Epithelial cell of prostate (primary cell): Measurements from ENCODE around the gene TNNI2.
"Not testable (repeated sequence)": the region's sequence is repeated elsewhere in the genome, so short reads cannot be mapped to it uniquely, and the experiment has no call there.

ENCODE experiments used
- DNase-seq: peaks from one replicate; pipeline ENCODE4 v3.0.0-alpha.2; 2011; ENCODE audit warnings: low read depth, low spot score
- H3K27ac ChIP-seq: fragments of 450-650 bp; 2 replicates; pipeline ENCODE4 v1.5.1; 2017; ENCODE audit warnings: mild to moderate bottlenecking

TNNI2 gene

DNA sequence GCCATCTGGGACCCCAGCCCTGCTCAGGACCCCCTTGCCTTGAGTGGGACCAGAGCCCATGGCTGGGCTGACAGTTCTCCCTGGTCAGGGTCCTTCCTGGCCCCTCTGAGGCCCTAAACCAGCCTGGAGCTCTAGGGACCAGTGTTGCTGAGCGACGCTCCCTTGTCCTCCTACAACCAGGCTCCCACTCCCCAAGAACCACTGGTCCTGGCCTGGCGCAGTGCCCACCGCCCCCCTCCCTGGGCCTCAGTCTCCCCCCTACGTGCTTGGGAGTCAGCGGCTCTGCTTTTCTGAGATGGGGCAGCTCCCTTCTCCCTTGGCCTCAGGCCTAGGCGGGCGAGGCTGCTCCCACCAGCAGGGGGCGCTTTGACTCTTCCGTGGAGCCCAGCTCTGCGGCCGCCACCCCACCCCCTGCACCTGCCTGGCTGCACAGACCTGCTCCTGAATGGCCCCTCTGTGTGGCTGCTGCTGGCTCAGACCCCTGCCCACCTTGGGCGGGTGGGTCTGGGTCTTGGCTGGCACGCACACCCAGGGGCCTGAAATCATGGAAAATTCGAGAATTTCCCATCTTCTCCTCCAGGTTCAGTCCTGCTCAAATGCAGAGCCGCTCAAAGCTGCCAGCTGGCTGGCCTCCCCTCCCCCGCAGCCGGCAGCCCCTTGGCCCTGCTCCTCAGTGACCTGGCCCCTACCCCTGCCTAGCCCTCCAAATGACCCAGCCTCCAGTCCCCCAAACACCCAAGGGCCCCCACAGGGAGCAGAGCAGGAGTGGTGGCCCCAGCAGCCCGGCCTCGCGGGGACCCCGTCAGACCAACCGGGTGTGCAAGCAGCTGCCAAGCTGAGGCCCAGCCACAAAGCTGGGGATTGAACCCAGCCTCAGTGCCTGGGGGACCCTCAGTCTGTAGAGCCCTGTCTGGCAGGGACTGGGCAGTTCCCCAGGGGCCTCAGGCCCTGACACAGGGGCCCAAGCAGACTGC lies 43.8 kb downstream of the TNNI2 start:
- DNase-seq: peak; percentile 1
- H3K27ac ChIP-seq: no peak overlapping the region

DNA sequence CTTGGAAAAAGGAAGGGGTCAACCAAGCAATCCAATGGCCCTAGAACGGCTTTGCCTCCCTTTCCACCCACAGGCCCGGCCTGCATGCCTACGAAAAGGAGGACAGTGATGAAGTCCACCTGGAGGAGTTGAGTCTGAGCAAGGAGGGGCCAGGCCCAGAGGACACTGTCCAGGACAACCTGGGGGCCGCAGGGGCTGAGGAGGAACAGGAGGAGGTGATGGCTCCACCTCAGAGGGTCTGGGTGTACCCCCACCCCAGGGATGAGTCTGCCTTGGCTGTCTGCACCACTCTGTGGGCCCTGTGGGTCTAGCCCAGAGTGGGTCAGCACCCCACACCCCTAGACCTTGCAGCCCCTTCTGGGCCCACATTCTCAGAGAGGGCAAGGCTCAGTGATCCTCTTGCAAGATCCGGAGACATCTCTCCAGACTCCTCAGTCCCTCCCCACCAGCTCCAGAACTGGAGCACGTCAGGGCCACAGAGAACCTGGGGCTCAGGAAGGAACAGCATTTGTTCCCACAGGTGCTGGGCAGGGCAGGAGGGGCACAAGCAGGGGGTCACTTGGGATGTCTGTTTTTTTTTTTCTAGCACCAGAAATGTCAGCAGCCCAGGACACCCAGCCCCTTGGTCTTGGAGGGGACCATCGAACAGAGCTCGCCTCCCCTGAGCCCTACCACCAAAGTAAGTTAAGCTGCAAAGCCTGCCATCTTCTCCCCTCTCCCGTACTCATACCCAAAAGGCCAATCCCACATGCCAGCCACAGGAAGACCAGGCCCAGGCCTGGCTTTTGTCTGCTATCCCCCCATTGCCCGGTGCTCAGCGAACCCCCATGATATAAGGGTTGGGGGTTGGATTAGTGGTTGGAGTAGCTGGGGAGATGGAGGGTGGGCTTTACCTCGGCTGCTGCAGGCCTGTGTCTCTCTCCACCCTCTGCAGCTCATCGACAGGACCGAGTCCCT lies 44.8 kb downstream of the TNNI2 start:
- DNase-seq: no peak

DNA sequence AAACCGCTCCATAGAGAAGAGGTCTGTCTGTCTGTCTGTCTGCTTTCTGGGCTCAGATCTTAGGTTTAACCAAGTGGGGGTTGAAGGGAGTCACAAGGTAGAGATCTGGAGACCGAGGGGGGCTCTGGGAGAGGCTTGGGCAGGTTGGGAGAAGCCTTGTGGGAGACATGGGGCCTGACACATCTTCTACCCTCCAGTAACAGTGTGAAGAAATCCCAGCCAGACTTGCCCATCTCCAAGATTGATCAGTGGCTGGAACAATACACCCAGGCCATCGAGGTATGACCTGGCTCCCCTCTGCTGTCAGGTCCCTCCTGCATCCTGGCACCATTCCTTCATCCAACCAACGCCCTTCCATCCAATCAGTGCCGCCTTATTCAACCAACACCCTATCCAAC lies 45.5 kb downstream of the TNNI2 start:
- DNase-seq: no peak
- H3K27ac ChIP-seq: no peak overlapping the region

More for the DNA sequence above, 44.8 kb downstream of the TNNI2 start:
- H3K27ac ChIP-seq: no peak overlapping the region

DNA sequence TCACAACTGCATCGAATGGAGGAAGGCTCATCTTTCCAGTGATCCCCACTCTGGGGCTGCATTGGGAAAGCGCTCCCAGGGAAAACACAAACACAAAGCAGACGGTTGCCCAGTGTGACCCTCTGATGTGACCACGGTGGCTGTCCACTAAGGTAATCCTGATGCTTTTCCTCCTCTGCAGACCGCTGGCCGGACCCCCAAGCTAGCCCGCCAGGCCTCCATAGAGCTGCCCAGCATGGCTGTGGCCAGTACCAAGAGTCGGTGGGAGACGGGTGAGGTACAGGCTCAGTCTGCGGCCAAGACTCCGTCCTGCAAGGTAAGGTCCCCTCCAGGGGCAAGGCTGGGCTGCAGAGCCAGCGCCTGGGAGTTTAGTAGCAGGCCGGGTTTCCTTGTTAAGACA lies 47.8 kb downstream of the TNNI2 start:
- not testable (repeated sequence) for H3K27ac ChIP-seq, DNase-seq

DNA sequence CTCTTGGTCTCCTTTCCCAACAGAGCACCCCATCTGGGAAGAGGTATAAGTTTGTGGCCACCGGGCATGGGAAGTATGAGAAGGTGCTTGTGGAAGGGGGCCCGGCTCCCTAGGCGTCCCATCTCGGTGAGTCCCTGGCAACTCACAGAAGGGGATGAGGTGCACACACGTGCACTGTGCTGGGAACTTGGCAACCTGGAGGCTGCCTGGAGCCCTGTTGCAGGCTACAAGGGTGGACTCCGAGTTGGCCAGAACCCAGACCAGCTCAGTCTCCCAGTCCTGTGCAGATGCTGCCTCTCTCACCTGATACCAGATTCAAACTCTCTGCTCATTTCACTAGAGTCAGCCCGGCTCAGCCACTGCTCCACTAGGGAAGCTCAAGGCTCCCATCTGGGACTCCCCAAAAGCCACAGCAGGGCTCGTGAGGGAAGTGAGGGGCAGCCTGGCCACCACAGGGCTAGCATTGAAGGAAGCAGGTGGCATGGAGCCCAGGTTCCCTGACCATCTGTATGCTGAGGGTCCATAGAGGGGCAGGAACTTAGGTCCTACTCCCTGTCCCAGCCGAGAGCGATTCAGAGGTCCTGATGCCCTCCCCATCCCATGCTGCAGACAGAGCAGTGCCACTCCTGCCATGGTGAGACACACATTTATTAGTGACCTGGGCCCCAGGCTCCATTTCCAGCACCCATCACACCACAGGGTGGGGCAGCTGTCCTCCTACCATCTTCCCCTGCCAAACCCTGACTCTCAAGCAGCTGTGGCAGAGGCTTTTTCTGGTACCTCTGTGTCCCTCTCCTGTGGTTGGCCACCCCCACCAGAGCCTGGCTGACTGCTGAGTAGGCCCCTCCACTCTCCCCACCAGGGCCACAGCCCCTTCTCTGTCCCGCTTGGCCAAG lies 48.9 kb downstream of the TNNI2 start:
- no peak overlapping the region for H3K27ac ChIP-seq
- no peak for DNase-seq

DNA sequence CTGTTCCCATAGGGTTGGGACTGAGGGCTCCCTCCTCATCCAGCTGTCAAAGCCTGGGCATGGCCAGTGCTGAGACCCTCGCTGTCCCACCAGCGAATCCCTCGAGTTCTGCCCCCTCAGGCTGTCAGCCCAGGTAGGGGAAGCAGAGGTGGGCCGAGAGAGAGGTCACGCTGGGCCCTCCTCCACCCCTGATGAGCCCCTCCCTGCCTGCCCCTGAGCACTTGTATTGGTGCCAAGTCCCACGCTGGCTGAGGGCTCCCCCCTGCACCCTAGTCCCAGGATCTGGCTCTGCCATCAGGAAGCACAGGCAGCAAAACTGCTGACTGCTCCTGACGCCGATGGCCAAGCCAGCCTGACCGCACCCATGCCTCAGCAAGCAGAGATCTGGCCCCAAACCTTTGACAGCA lies 49.6 kb downstream of the TNNI2 start:
- no peak for DNase-seq
- no peak overlapping the region for H3K27ac ChIP-seq

DNA sequence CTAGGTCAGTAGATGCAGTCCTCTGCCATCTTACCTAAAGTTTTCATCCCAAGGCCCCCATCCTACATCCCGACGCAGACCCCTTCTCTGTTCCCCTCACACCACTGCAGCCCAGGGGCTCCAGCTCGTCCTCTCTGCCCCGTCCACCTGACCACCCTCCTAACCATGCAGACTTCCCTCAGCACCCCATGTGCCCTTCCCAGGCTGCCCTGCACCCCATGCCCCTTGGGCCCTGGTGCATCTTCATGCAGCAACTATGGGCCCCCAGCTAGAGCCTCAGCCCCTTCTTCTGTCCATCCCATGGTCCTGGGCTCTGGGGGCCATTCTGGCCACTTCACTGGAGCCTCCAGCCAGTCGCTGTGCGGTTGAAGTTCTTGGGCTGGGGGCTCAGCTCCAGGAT lies 50.0 kb downstream of the TNNI2 start:
- no peak overlapping the region for H3K27ac ChIP-seq

DNA sequence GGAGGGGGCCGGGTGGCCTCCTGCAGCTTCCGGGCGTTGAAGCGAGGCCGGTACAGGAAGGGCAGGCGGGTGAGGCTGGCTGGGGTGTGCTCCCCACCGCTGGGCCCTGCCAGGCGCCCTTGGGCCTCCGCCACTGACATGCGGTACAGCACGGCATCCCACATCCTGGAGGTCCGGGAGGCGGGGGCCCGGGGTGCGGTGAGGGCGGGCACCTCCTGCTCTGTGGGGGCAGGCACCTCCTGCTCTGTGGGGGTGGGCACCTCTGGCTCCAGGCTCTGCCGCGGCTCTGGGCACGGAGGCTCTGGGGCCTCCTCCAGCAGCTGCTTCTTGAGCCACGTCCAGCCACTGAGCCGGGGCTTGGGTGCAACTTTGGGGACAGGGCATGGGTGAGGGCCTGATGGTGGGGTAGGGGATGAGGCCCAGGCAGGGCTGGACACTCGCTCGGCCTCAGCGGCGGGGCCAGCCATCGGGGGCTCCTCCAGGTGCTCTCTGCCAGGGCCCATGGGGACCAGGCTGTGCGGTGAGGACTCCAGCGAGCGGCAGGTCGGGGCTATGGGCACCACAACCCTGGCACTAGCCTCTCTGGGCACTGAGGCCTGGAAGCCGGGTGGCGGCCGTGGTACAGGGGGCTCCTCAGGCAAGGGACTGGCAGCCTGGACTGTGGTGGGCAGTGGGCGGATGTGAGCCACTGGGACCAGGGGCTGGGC lies 50.6 kb downstream of the TNNI2 start:
- H3K27ac ChIP-seq: no peak overlapping the region
- DNase-seq: no peak

More for the DNA sequence above, 50.0 kb downstream of the TNNI2 start:
- no peak for DNase-seq

DNA sequence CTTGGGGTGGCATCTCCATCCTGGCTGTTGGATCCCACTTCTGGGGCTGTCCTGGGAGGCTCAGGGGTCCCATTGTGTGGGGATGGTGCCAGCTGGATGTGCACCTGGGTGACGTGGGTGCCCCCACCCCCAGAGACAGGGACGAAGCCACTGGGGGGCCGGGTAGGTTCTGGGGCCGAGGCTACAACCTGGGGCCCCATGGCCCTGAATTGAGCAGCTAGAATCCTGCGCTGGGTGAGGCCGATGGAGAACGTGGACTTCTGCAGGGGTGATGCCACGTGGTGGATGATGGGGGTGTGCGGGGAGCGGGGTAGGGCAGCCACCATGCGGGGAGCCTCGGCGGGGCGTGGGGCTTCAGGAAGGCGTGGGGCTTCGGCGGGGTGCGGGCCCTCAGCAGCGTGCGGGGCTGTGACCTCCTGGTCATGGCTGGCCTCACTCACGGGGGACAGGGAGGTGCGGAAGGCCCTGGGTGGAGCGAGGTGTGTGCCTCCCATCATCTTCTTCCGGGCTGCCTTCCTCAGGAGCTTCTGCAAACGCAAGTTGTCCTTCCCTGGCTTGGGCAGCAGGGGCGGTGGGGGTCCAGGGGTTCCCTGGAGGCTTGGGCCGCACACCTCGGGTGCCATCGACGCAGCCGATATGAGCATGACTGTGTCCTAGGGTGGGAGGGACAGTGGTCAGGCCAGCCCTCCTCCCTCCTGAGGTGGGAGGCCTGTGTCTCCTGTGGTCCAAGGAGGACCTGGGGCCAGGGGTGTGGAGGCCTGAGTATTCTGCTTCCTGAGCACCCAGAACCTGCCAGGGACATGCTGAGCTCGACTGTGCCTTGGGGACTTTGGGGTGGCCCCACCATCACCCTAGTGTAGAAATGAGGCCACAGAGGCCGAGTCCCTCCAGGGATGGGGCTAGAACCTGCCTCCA lies 51.4 kb downstream of the TNNI2 start:
- DNase-seq: no peak
- H3K27ac ChIP-seq: no peak overlapping the region
